ENCODE data around the gene MAP7.
A peak's percentile ranks its signal among the peaks of the same experiment; 100 is the strongest.

Gene MAP7

GRCh38 chr6:136408204-136408603 is 142.0 kb downstream of the MAP7 start:
- no peak overlapping the region for H3K4me3 ChIP-seq (ENCODE audit: low read depth, low read length)
- TF ChIP-seq, protein P1, sequence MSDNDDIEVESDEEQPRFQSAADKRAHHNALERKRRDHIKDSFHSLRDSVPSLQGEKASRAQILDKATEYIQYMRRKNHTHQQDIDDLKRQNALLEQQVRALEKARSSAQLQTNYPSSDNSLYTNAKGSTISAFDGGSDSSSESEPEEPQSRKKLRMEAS (IDR thresholded peaks at IDR 0.05; ENCODE audit: low read depth, low read length), result no peak
- TF ChIP-seq POLR2A (IDR thresholded peaks at IDR 0.05; ENCODE audit: extremely low read depth, insufficient read length) (no peak), MYC (IDR thresholded peaks at IDR 0.05; ENCODE audit: low read depth, low read length) (no peak)
- TF ChIP-seq, protein P2, sequence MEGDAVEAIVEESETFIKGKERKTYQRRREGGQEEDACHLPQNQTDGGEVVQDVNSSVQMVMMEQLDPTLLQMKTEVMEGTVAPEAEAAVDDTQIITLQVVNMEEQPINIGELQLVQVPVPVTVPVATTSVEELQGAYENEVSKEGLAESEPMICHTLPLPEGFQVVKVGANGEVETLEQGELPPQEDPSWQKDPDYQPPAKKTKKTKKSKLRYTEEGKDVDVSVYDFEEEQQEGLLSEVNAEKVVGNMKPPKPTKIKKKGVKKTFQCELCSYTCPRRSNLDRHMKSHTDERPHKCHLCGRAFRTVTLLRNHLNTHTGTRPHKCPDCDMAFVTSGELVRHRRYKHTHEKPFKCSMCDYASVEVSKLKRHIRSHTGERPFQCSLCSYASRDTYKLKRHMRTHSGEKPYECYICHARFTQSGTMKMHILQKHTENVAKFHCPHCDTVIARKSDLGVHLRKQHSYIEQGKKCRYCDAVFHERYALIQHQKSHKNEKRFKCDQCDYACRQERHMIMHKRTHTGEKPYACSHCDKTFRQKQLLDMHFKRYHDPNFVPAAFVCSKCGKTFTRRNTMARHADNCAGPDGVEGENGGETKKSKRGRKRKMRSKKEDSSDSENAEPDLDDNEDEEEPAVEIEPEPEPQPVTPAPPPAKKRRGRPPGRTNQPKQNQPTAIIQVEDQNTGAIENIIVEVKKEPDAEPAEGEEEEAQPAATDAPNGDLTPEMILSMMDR (IDR thresholded peaks at IDR 0.05; ENCODE audit: low read depth, low read length), result no peak
- DNase-seq (ENCODE audit: low read depth), result peak; percentile 59

GRCh38 chr6:136405420-136406029 is 144.7 kb downstream of the MAP7 start:
- TF ChIP-seq, protein P1 (IDR thresholded peaks at IDR 0.05; ENCODE audit: low read depth, low read length), result no peak; the same call in 1 of the 2 replicates
- TF ChIP-seq POLR2A (IDR thresholded peaks at IDR 0.05; ENCODE audit: extremely low read depth, insufficient read length) (no peak), MYC (IDR thresholded peaks at IDR 0.05; ENCODE audit: low read depth, low read length) (no peak)
- TF ChIP-seq, protein P2 (IDR thresholded peaks at IDR 0.05; ENCODE audit: low read depth, low read length), result no peak

GRCh38 chr6:136404627-136405419 is 145.4 kb downstream of the MAP7 start:
- TF ChIP-seq MYC (IDR thresholded peaks at IDR 0.05; ENCODE audit: low read depth, low read length), result no peak
- TF ChIP-seq, protein P1 (IDR thresholded peaks at IDR 0.05; ENCODE audit: low read depth, low read length), result no peak
- TF ChIP-seq, protein P2 (IDR thresholded peaks at IDR 0.05; ENCODE audit: low read depth, low read length), result no peak
- no peak for TF ChIP-seq POLR2A (IDR thresholded peaks at IDR 0.05; ENCODE audit: extremely low read depth, insufficient read length)
- DNase-seq (ENCODE audit: low read depth), result no peak
- no peak overlapping the region for H3K4me3 ChIP-seq (ENCODE audit: low read depth, low read length)

More at GRCh38 chr6:136405420-136406029, 144.7 kb downstream of the MAP7 start:
- H3K4me3 ChIP-seq (ENCODE audit: low read depth, low read length), result no peak overlapping the region
- peak; percentile 83 for DNase-seq (ENCODE audit: low read depth)

DNA sequence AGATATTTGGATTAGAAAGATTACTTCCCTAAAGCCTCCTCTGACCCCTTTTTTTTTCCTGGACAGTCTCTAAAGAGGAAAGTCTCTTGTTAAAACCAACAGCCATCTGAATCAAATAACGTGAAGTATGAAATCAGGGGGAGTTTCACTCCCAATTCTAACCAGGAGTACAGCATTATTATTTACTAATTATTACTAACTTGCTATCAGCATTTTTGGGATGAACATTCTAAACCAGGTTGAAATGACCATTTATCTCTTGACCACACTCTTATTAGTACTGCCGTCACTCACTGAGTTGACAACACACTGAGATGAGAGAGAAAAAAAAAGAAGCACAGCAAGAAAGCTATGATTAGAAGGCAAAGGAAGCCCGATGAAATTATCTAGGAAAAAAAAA is 146.2 kb downstream of the MAP7 start:
- TF ChIP-seq, protein P1 (IDR thresholded peaks at IDR 0.05; ENCODE audit: low read depth, low read length), result no peak
- TF ChIP-seq MYC (IDR thresholded peaks at IDR 0.05; ENCODE audit: low read depth, low read length) (no peak), POLR2A (IDR thresholded peaks at IDR 0.05; ENCODE audit: extremely low read depth, insufficient read length) (no peak)
- TF ChIP-seq, protein P2 (IDR thresholded peaks at IDR 0.05; ENCODE audit: low read depth, low read length), result no peak
- no peak for DNase-seq (ENCODE audit: low read depth)

GRCh38 chr6:136403110-136403980 is 146.9 kb downstream of the MAP7 start:
- H3K4me3 ChIP-seq (ENCODE audit: low read depth, low read length), result no peak overlapping the region
- DNase-seq (ENCODE audit: low read depth), result peak; percentile 86
- TF ChIP-seq, protein P2 (IDR thresholded peaks at IDR 0.05; ENCODE audit: low read depth, low read length), result no peak
- TF ChIP-seq MYC (IDR thresholded peaks at IDR 0.05; ENCODE audit: low read depth, low read length), result peak; percentile 26; the same call in 1 of the 2 replicates

More for the DNA sequence above, 146.2 kb downstream of the MAP7 start:
- no peak overlapping the region for H3K4me3 ChIP-seq (ENCODE audit: low read depth, low read length)

All from NB4 (cell line).